DMS53 treated with DMSO at 0.1 percent for 48 hours (cell line): Measurements from ENCODE around the gene LTBP3.
"Not testable (repeated sequence)": the region's sequence is repeated elsewhere in the genome, so short reads cannot be mapped to it uniquely, and the experiment has no call there.

Source experiments
- DNase-seq: peaks from one replicate; lab custom pipeline; 2025; ENCODE audit not compliant: unreplicated experiment; lab: John Stamatoyannopoulos, UW

The LTBP3 gene

GRCh38 chr11:65518941-65519549, 39.1 kb downstream of the LTBP3 start:
- not testable (repeated sequence) for DNase-seq

DNA sequence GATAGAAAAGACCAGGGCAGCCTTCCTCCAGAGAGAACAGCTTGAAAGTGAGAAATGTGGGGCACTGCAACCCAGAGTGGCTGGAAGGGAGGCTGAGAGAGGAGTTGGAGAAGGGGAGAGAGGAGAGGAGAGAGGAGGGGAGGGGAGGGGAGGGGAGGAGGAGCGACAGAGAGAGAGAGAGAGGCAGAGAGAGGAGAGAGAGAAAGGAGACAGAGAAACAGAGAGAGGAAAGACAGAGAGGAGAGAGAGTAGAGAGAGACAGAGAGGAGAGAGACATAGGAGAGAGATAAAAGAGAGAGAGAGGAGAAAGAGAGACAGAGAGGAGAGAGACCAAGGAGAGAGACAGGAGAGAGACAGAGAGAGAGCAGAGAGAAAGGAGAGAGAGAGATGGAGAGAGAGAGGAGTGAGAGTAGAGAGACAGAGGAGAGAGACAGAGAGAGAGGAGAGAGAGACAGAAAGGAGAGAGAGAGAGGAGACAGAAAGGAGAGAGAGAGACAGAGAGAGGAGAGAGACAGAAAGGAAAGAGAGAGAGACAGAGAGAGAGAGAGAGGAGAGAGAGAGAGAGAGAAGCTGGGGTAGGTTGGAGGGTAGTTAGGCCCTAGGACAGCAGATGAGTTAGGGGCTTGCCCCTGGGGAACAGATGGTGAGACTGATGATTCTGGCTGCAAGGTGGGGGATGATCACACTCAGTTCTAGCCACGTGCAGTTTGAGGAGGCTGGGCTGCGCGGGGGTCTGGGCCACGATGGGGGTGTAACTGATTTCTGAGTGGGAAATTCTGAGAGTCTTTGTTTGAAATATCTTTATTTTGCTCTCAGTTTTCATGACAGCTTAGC, 41.8 kb downstream of the LTBP3 start:
- DNase-seq = no peak

- not testable (repeated sequence) for DNase-seq
These were observed 45.8 kb downstream of the LTBP3 start for GRCh38 chr11:65512311-65512710.

- peak; percentile 96 for DNase-seq
These were observed 51.2 kb downstream of the LTBP3 start for GRCh38 chr11:65506772-65507505.

GRCh38 chr11:65506290-65506771, 51.8 kb downstream of the LTBP3 start:
- DNase-seq = no peak

- peak; percentile 50 for DNase-seq
These were observed 52.5 kb downstream of the LTBP3 start for GRCh38 chr11:65505466-65506289.

- DNase-seq = no peak
These were observed 53.3 kb downstream of the LTBP3 start for GRCh38 chr11:65504674-65505465.

- no peak for DNase-seq
These were observed 54.0 kb downstream of the LTBP3 start for GRCh38 chr11:65503949-65504673.

GRCh38 chr11:65503368-65503948, 54.7 kb downstream of the LTBP3 start:
- DNase-seq = no peak

- no peak for DNase-seq
These were observed 55.4 kb downstream of the LTBP3 start for GRCh38 chr11:65502555-65503367.

DNA sequence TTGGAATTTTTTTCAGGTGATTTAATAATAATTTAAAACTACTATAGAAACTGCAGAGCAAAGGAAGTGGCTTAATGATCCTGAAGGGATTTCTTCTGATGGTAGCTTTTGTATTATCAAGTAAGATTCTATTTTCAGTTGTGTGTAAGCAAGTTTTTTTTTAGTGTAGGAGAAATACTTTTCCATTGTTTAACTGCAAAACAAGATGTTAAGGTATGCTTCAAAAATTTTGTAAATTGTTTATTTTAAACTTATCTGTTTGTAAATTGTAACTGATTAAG, 55.9 kb downstream of the LTBP3 start:
- no peak for DNase-seq

GRCh38 chr11:65501472-65502273, 56.5 kb downstream of the LTBP3 start:
- no peak for DNase-seq

GRCh38 chr11:65501186-65501471, 57.0 kb downstream of the LTBP3 start:
- no peak for DNase-seq

- DNase-seq = no peak
These were observed 57.6 kb downstream of the LTBP3 start for GRCh38 chr11:65500387-65501185.

GRCh38 chr11:65499713-65500386, 58.3 kb downstream of the LTBP3 start:
- DNase-seq = no peak

DNA sequence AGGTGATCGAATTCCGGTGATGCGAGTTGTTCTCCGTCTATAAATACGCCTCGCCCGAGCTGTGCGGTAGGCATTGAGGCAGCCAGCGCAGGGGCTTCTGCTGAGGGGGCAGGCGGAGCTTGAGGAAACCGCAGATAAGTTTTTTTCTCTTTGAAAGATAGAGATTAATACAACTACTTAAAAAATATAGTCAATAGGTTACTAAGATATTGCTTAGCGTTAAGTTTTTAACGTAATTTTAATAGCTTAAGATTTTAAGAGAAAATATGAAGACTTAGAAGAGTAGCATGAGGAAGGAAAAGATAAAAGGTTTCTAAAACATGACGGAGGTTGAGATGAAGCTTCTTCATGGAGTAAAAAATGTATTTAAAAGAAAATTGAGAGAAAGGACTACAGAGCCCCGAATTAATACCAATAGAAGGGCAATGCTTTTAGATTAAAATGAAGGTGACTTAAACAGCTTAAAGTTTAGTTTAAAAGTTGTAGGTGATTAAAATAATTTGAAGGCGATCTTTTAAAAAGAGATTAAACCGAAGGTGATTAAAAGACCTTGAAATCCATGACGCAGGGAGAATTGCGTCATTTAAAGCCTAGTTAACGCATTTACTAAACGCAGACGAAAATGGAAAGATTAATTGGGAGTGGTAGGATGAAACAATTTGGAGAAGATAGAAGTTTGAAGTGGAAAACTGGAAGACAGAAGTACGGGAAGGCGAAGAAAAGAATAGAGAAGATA, 59.0 kb downstream of the LTBP3 start, which contains the start of gene MALAT1:
MALAT1 (plus strand) TSS at position 69 of the 736 bp plus-strand sequence.
- DNase-seq = peak; percentile 73
